Stimulated activated naive CD4-positive, alpha-beta T cell (primary cell): Measurements from ENCODE around the gene AGPAT2.

Source experiments
- DNase-seq, 6 experiments: peaks; one replicate each; lab custom pipeline; 2025; lab: John Stamatoyannopoulos, UW

The AGPAT2 gene

GRCh38 chr9:136700959-136701667, 13.9 kb upstream of the AGPAT2 start:
- peak in 4 of 6 experiments; percentile 42 to 58 (median 56) for DNase-seq

GRCh38 chr9:136700304-136700703, 13.0 kb upstream of the AGPAT2 start:
- no peak for DNase-seq

- no peak for DNase-seq
Observed at GRCh38 chr9:136698635-136699246, 11.5 kb upstream of the AGPAT2 start.

- no peak for DNase-seq
Observed at GRCh38 chr9:136697821-136698526, 10.7 kb upstream of the AGPAT2 start.

- no peak for DNase-seq
Observed at GRCh38 chr9:136697146-136697820, 10.0 kb upstream of the AGPAT2 start.

GRCh38 chr9:136696502-136696901, 9.2 kb upstream of the AGPAT2 start:
- DNase-seq = no peak

- no peak for DNase-seq
Observed at GRCh38 chr9:136695955-136696354, 8.7 kb upstream of the AGPAT2 start.

- DNase-seq = no peak
Observed at GRCh38 chr9:136695435-136695895, 8.2 kb upstream of the AGPAT2 start.

- DNase-seq = no peak
Observed at GRCh38 chr9:136694872-136695247, 7.6 kb upstream of the AGPAT2 start.

- DNase-seq = no peak
Observed at GRCh38 chr9:136694163-136694871, 7.1 kb upstream of the AGPAT2 start.

- DNase-seq = no peak
Observed at GRCh38 chr9:136693490-136694162, 6.4 kb upstream of the AGPAT2 start.

- DNase-seq = no peak
Observed at GRCh38 chr9:136693135-136693489, 5.9 kb upstream of the AGPAT2 start.

- no peak for DNase-seq
Observed at GRCh38 chr9:136692185-136693134, 5.2 kb upstream of the AGPAT2 start.

GRCh38 chr9:136691316-136692184, 4.3 kb upstream of the AGPAT2 start:
- DNase-seq = no peak

- DNase-seq = no peak
Observed at GRCh38 chr9:136690806-136691261, 3.6 kb upstream of the AGPAT2 start.

GRCh38 chr9:136690104-136690805, 3.0 kb upstream of the AGPAT2 start:
- DNase-seq = no peak

- DNase-seq = no peak
Observed at GRCh38 chr9:136689108-136689460, 1.8 kb upstream of the AGPAT2 start.

- no peak for DNase-seq
Observed at GRCh38 chr9:136688274-136689107, 1.2 kb upstream of the AGPAT2 start.
